Measurements from ENCODE around the gene GALM.
"Not testable (repeated sequence)": the region's sequence is repeated elsewhere in the genome, so short reads cannot be mapped to it uniquely, and the experiment has no call there.

GALM gene

GRCh38 chr2:38650717-38651116 is 15.2 kb upstream of the GALM start:
- DNase-seq, result no peak

GRCh38 chr2:38652431-38653273 is 13.3 kb upstream of the GALM start:
- DNase-seq, result no peak

- DNase-seq, result no peak
These were observed 12.6 kb upstream of the GALM start for GRCh38 chr2:38653380-38653714.

GRCh38 chr2:38653715-38654527 is 12.0 kb upstream of the GALM start:
- no peak for DNase-seq

GRCh38 chr2:38654528-38655381 is 11.2 kb upstream of the GALM start:
- no peak for DNase-seq

GRCh38 chr2:38655441-38655840 is 10.5 kb upstream of the GALM start:
- no peak for DNase-seq

- no peak for DNase-seq
These were observed 8.9 kb upstream of the GALM start for GRCh38 chr2:38656866-38657480.

- DNase-seq, result no peak
These were observed 7.3 kb upstream of the GALM start for GRCh38 chr2:38658613-38659012.

- DNase-seq, result no peak
These were observed 6.8 kb upstream of the GALM start for GRCh38 chr2:38659115-38659514.

- DNase-seq, result no peak
These were observed 5.6 kb upstream of the GALM start for GRCh38 chr2:38660282-38660681.

GRCh38 chr2:38661306-38661705 is 4.6 kb upstream of the GALM start:
- no peak for DNase-seq

- no peak for DNase-seq
These were observed 619 bp downstream of the GALM start for GRCh38 chr2:38666556-38666910.

- no peak for DNase-seq
These were observed 2.2 kb downstream of the GALM start for GRCh38 chr2:38668092-38668491.

- DNase-seq, result no peak
These were observed 3.0 kb downstream of the GALM start for GRCh38 chr2:38668779-38669479.

- no peak for DNase-seq
These were observed 5.4 kb downstream of the GALM start for GRCh38 chr2:38671303-38671702.

GRCh38 chr2:38671946-38672345 is 6.0 kb downstream of the GALM start:
- no peak for DNase-seq

GRCh38 chr2:38672445-38673391 is 6.8 kb downstream of the GALM start:
- DNase-seq, result no peak

- DNase-seq, result no peak
These were observed 10.8 kb downstream of the GALM start for GRCh38 chr2:38676681-38677080.

- not testable (repeated sequence) for DNase-seq
These were observed 15.0 kb downstream of the GALM start for GRCh38 chr2:38680868-38681267.

GRCh38 chr2:38682008-38682575 is 16.2 kb downstream of the GALM start:
- DNase-seq, result no peak

- not testable (repeated sequence) for DNase-seq
These were observed 16.7 kb downstream of the GALM start for GRCh38 chr2:38682620-38683019.
